Ascending aorta (tissue), 2 donors: ENCODE measurements around the gene PEX19. TPM values are rescaled to one million over a fixed set of nuclear protein-coding genes. Genes with fewer than 3 reads are reported as not detected.

Source experiments
- DNase-seq, 2 donors: peaks; one replicate each; pipeline ENCODE4 v3.0.0-alpha.2; 2019; ENCODE audit warnings: low spot score in 2 of 2
- H3K27ac ChIP-seq, 2 donors: fragments of 200-600 bp; sonication (generic); one replicate each; pipeline ENCODE4 v1.5.1; 2016 to 2017; ENCODE audit warnings: mild to moderate bottlenecking in 1 of 2
- H3K27me3 ChIP-seq: fragments of 200-600 bp; sonication (generic); one replicate; pipeline ENCODE4 v1.5.1; 2017
- H3K36me3 ChIP-seq, 2 donors: fragments of 200-600 bp; sonication (generic); one replicate each; pipeline ENCODE4 v1.5.1; 2016
- H3K4me1 ChIP-seq, 2 donors: fragments of 200-600 bp; sonication (generic); one replicate each; pipeline ENCODE4 v1.5.1; 2016 to 2017; ENCODE audit warnings: mild to moderate bottlenecking in 1 of 2
- H3K4me3 ChIP-seq, 2 donors: fragments of 200-600 bp; sonication (generic); one replicate each; pipeline ENCODE4 v1.5.1; 2016 to 2017; ENCODE audit warnings: mild to moderate bottlenecking in 1 of 2
- H3K9me3 ChIP-seq, 2 donors: fragments of 200-600 bp; sonication (generic); one replicate each; pipeline ENCODE4 v1.5.1; 2016
- CTCF ChIP-seq, 3 experiments: fragments of 200-600 bp in 2 of 3; fragments of 450-650 bp in 1 of 3; sonication (generic) in 2 of 3; IDR thresholded peaks; one replicate each; pipeline ENCODE4 v1.5.1; 2016 to 2019; ENCODE audit warnings: antibody characterized with exemption in 3 of 3, mild to moderate bottlenecking in 1 of 3, moderate library complexity in 1 of 3
- intact Hi-C: fragments of 100-400 bp; cut with DNase I; formaldehyde crosslinking; loops from one replicate; pipeline ENCODE4 v1.15.1; 2023
- total RNA-seq: library from RNA; depleted of rRNA; stranded (reverse); fragments of >200 nt; gene quantifications from one replicate; pipeline ENCODE4 v1.1.0, GENCODE V29; 2016

Gene PEX19
- total RNA-seq, 1 donor from 2014 or later: 36.6 TPM

- Histone ChIP-seq H3K36me3 (peaks cover 91 to 98% of the 10 kb centered on the region in 2 donors), H3K27me3 (no peaks in the 10 kb centered on the region), H3K27ac (no peak overlapping the region), H3K9me3 (no peaks in the 10 kb centered on the region), H3K4me3 (no peak overlapping the region), H3K4me1 (no peaks in the 10 kb centered on the region)
- intact Hi-C loops: no loop called here
- DNase-seq: no peak
- no peak for TF ChIP-seq CTCF (IDR thresholded peaks at IDR 0.05)
Observed at GRCh38 chr1:160227034-160227433, 57.9 kb downstream of the PEX19 start.

Other genes with a start within 250 kb of the PEX19 start
- not detected for gene KCNJ10, start 215.0 kb downstream of the PEX19 start, total RNA-seq
- 1.2 TPM for gene KCNJ9, start 203.6 kb downstream of the PEX19 start, total RNA-seq
- gene IGSF8, start 186.5 kb downstream of the PEX19 start, total RNA-seq: 37.9 TPM
- 316 TPM for gene ATP1A2, start 169.4 kb downstream of the PEX19 start, total RNA-seq
- not detected for gene ATP1A4, start 133.5 kb downstream of the PEX19 start, total RNA-seq
- not detected for gene CASQ1, start 94.6 kb downstream of the PEX19 start, total RNA-seq
- 178 TPM for gene PEA15, start 79.7 kb downstream of the PEX19 start, total RNA-seq
- 68.9 TPM for gene DCAF8, start 22.6 kb downstream of the PEX19 start, total RNA-seq
- gene COPA, start 58.1 kb upstream of the PEX19 start, total RNA-seq: 56.3 TPM
- gene NCSTN, start 58.2 kb upstream of the PEX19 start, total RNA-seq: 141 TPM
- gene NHLH1, start 81.9 kb upstream of the PEX19 start, total RNA-seq: not detected
- gene VANGL2, start 115.4 kb upstream of the PEX19 start, total RNA-seq: 0.96 TPM
- gene SLAMF6, start 238.1 kb upstream of the PEX19 start, total RNA-seq: not detected